HCT116 (cell line): ENCODE data around the gene MSH2. TPM values are rescaled to one million over a fixed set of nuclear protein-coding genes. Genes with fewer than 3 reads are reported as not detected.
A peak's percentile ranks its signal among the peaks of the same experiment; 100 is the strongest.

Experiments
- ATAC-seq: fragments of 200-7000 bp; cut with Tn5 transposase; 2 replicates; pipeline ENCODE4 v1.9.1; 2020; ENCODE audit warnings: mild to moderate bottlenecking, moderate library complexity
- Bru-seq: library from RNA; stranded (reverse); fragments of 400-500 nt; gene quantifications from one replicate; lab custom pipeline; 2021; lab: Mats Ljungman, UMichigan
- BruChase-seq, 2 experiments: library from RNA; stranded (reverse); fragments of 400-500 nt; gene quantifications; one replicate each; lab custom pipeline; 2021; lab: Mats Ljungman, UMichigan
- BruUV-seq: library from RNA; stranded (reverse); fragments of 400-500 nt; replicated peaks from 2 replicates; lab custom pipeline; 2021; lab: Mats Ljungman, UMichigan
- CTCF ChIA-PET: fragments of 300-600 bp; sonication (Branson Sonifier 250); formaldehyde crosslinking; loops from one replicate; lab custom pipeline; 2021; ENCODE audit warnings: antibody characterized with exemption; lab: Charles Lee
- POLR2A ChIA-PET: fragments of 300-600, 350-600 bp; sonication (Branson Sonifier 250); formaldehyde crosslinking; loops from one replicate; lab custom pipeline; 2021; ENCODE audit warnings: antibody characterized with exemption; lab: Charles Lee
- RAD21 ChIA-PET, 2 experiments: fragments of 300-600 bp; sonication (Branson Sonifier 250); formaldehyde crosslinking; loops; one replicate each; lab custom pipeline; 2023; ENCODE audit warnings: low total read pairs in 2 of 2; ENCODE audit not compliant: uncharacterized antibody in 2 of 2, unreplicated experiment in 2 of 2, low non-redundant PET in 1 of 2; lab: Charles Lee
- DNase-seq: peaks from one replicate; pipeline ENCODE4 v3.0.0-alpha.2; 2010; ENCODE audit warnings: low read depth, low spot score
- H2AFZ ChIP-seq: fragments of 200-600 bp; shearing (Covaris generic), sonication (generic); 2 replicates; pipeline ENCODE4 v1.6.1; 2017; ENCODE audit warnings: low read depth, mixed run types, mixed read lengths, antibody characterized with exemption, low read length; ENCODE audit not compliant: poor library complexity, severe bottlenecking
- H3K27ac ChIP-seq: 2 replicates; pipeline ENCODE4 v1.5.1; 2012; ENCODE audit warnings: low read depth, low read length
- H3K27me3 ChIP-seq: fragments of 200-600 bp; sonication (generic); 2 replicates; pipeline ENCODE4 v1.6.1; 2016; ENCODE audit warnings: mixed run types, low read length, mixed read lengths; ENCODE audit not compliant: insufficient read depth
- H3K36me3 ChIP-seq, 2 experiments: fragments of 200-500 bp in 1 of 2; fragments of 200-600 bp in 1 of 2; sonication (Bioruptor generic) in 1 of 2; sonication (generic) in 1 of 2; 2 replicates each; pipeline versions ENCODE4 v1.5.1 to v1.6.1; 2014 to 2016; ENCODE audit warnings: low read length in 2 of 2, inconsistent platforms in 1 of 2, mixed read lengths in 1 of 2, mixed run types in 1 of 2; ENCODE audit not compliant: insufficient read depth in 2 of 2, control insufficient read depth in 1 of 2
- H3K4me1 ChIP-seq, 2 experiments: fragments of 200-600 bp in 1 of 2; sonication (generic) in 1 of 2; 2 replicates each; pipeline versions ENCODE4 v1.5.1 to v1.6.1; 2012 to 2017; ENCODE audit warnings: low read length in 2 of 2, inconsistent platforms in 1 of 2, mild to moderate bottlenecking in 1 of 2, mixed read lengths in 1 of 2, mixed run types in 1 of 2, moderate library complexity in 1 of 2; ENCODE audit not compliant: insufficient read depth in 2 of 2, control insufficient read depth in 1 of 2
- H3K4me2 ChIP-seq: fragments of 200-600 bp; sonication (generic); 2 replicates; pipeline ENCODE4 v1.6.1; 2017; ENCODE audit warnings: mixed run types, low read length, mixed read lengths
- H3K4me3 ChIP-seq, 2 experiments: fragments of 200-600 bp in 1 of 2; sonication (generic) in 1 of 2; replicated peaks in 1 of 2; 2 replicates each; pipeline ENCODE4 v1.5.1; 2011 to 2016; ENCODE audit warnings: low read length in 2 of 2, control low read depth in 1 of 2, low read depth in 1 of 2, mild to moderate bottlenecking in 1 of 2, mixed read lengths in 1 of 2, mixed run types in 1 of 2
- H3K79me2 ChIP-seq: fragments of 200-600 bp; sonication (generic); 2 replicates; pipeline ENCODE4 v1.6.1; 2017; ENCODE audit warnings: mild to moderate bottlenecking, mixed run types, low read length, moderate library complexity, mixed read lengths; ENCODE audit not compliant: insufficient read depth
- H3K9ac ChIP-seq: fragments of 200-600 bp; sonication (generic); 2 replicates; pipeline ENCODE4 v1.6.1; 2016; ENCODE audit warnings: low read length, mixed read lengths
- H3K9me2 ChIP-seq: fragments of 200-600 bp; sonication (generic), shearing (Covaris generic); 2 replicates; pipeline ENCODE4 v1.6.1; 2017; ENCODE audit warnings: mixed run types, mild to moderate bottlenecking, moderate library complexity; ENCODE audit not compliant: insufficient read depth
- H3K9me3 ChIP-seq, 2 experiments: fragments of 200-500 bp in 1 of 2; fragments of 200-600 bp in 1 of 2; sonication (Bioruptor generic) in 1 of 2; sonication (generic) in 1 of 2; 2 replicates each; pipeline ENCODE4 v1.6.1; 2014 to 2017; ENCODE audit warnings: low read length in 2 of 2, mixed read lengths in 2 of 2, inconsistent platforms in 1 of 2, low read depth in 1 of 2, mild to moderate bottlenecking in 1 of 2, mixed run types in 1 of 2, moderate library complexity in 1 of 2; ENCODE audit not compliant: control insufficient read depth in 1 of 2, insufficient read depth in 1 of 2
- H4K20me1 ChIP-seq: fragments of 200-600 bp; sonication (generic), shearing (Covaris generic); 2 replicates; pipeline ENCODE4 v1.6.1; 2017; ENCODE audit warnings: mixed run types, mild to moderate bottlenecking, moderate library complexity; ENCODE audit not compliant: insufficient read depth
- CBX3 ChIP-seq: IDR thresholded peaks from 2 replicates; pipeline ENCODE4 v1.6.1; 2012; ENCODE audit warnings: low read depth
- EGR1 ChIP-seq: IDR thresholded peaks from 2 replicates; pipeline ENCODE4 v1.6.1; 2012; ENCODE audit warnings: low read depth
- EZH2 ChIP-seq: fragments of 200-600 bp; sonication (generic); IDR thresholded peaks from 2 replicates; pipeline ENCODE4 v1.6.1; 2017; ENCODE audit warnings: antibody characterized with exemption, mixed run types
- POLR2A ChIP-seq: IDR thresholded peaks from 2 replicates; pipeline ENCODE4 v1.7.0; 2011; ENCODE audit warnings: borderline replicate concordance; ENCODE audit not compliant: insufficient read depth, insufficient read length; ENCODE audit errors: extremely low read depth
- POLR2AphosphoS5 ChIP-seq: IDR thresholded peaks from 2 replicates; pipeline ENCODE4 v1.6.1; 2011; ENCODE audit warnings: mild to moderate bottlenecking, low read depth, low read length, moderate library complexity
- SIN3A ChIP-seq: IDR thresholded peaks from 2 replicates; pipeline ENCODE4 v1.6.1; 2012; ENCODE audit warnings: low read depth
- SP1 ChIP-seq: IDR thresholded peaks from 2 replicates; pipeline ENCODE4 v1.6.1; 2012; ENCODE audit warnings: low read depth
- YY1 ChIP-seq: IDR thresholded peaks from 2 replicates; pipeline ENCODE4 v1.6.1; 2011; ENCODE audit warnings: low read length, low read depth, moderate library complexity, mild to moderate bottlenecking; ENCODE audit not compliant: insufficient replicate concordance; ENCODE audit errors: extremely low read depth
- ZFX ChIP-seq: fragments of 450-650 bp; IDR thresholded peaks from 2 replicates; pipeline ENCODE4 v1.6.1; 2017
- intact Hi-C: fragments of 100-400 bp; cut with micrococcal nuclease; formaldehyde crosslinking; loops from 2 replicates; pipeline ENCODE4 v1.10.0; 2022
- long read RNA-seq: library from polyadenylated mRNA; unstranded; transcript quantifications from one replicate; pipeline ENCODE4 v2.0.0, GENCODE V29; 2021; ENCODE audit not compliant: unreplicated experiment
- polyA plus RNA-seq: library from polyadenylated mRNA; unstranded; fragments of >200 nt; gene quantifications from 2 replicates; pipeline ENCODE4 v1.2.1, GENCODE V29; 2012; ENCODE audit warnings: missing spikeins
- total RNA-seq: library from RNA; stranded (reverse); gene quantifications from one replicate; pipeline ENCODE4 v1.2.1, GENCODE V29; 2021; ENCODE audit not compliant: unreplicated experiment
- TF ChIP-seq, protein P1 (sequence below): IDR thresholded peaks from 2 replicates; pipeline ENCODE4 v1.6.1; 2012

The MSH2 gene
- total RNA-seq (54.9 TPM), Bru-seq, nascent RNA (percentile 58 among the genes with signal in this experiment), BruChase-seq, experiment 1, labeled RNA remaining after a 6-hour chase (percentile 65 among the genes with signal in this experiment), BruChase-seq, experiment 2, labeled RNA remaining after a 2-hour chase (percentile 56 among the genes with signal in this experiment)
- polyA plus RNA-seq: 11.9 and 17.4 TPM in 2 replicates
- long read RNA-seq, transcript MSH2-201 (16 exons, 3,307 nt): major isoform, 134 of 161 reads
- long read RNA-seq, partial matches to known transcripts: 15 of 161 reads
- long read RNA-seq, other reads (novel, unspliced or antisense): 12 of 161 reads

GRCh38 chr2:47402805-47403608 is at the start of gene MSH2:
MSH2 (plus strand) TSS chr2:47403156; CDS start chr2:47403192, 36 bp downstream.
- Histone ChIP-seq H3K36me3 (0 out of 4 replicates have a peak, but pooled peaks cover 0 to 4% of the 10 kb centered on the region in 2 experiments), H3K9me2 (no peaks in the 10 kb centered on the region), H3K4me2 (peak within 1 kb of the TSS; percentile 84), H3K9me3 (no peaks in the 10 kb centered on the region), H3K27me3 (no peaks in the 10 kb centered on the region), H2AFZ (peak within 1 kb of the TSS; percentile 9), H3K4me3 (peak within 1 kb of the TSS; percentile 80 to 86), H3K9ac (peak within 1 kb of the TSS; percentile 89), H3K4me1 (peaks cover 13 to 25% of the 10 kb centered on the region in 2 experiments; a peak in 3 of 4 replicates), H4K20me1 (no peaks in the 10 kb centered on the region), H3K27ac (peak within 1 kb of the TSS; percentile 76), H3K79me2 (peaks cover 50% of the 10 kb centered on the region)
- TF ChIP-seq POLR2A: peak; percentile 59
- peak; percentile 86 for TF ChIP-seq POLR2AphosphoS5
- no peak for TF ChIP-seq EZH2
- TF ChIP-seq CBX3: no peak
- 0 out of 2 replicates have a peak, but pooled peaks have one; percentile 16 for TF ChIP-seq SIN3A
- peak; percentile 36; the same call in 1 of the 2 replicates for TF ChIP-seq ZFX
- peak; percentile 92 for TF ChIP-seq SP1
- TF ChIP-seq, protein P1, sequence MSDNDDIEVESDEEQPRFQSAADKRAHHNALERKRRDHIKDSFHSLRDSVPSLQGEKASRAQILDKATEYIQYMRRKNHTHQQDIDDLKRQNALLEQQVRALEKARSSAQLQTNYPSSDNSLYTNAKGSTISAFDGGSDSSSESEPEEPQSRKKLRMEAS: peak; percentile 87
- TF ChIP-seq EGR1: peak; percentile 77
- TF ChIP-seq YY1: peak; percentile 11
- POLR2A ChIA-PET: no interaction called here
- intact Hi-C loops: loop anchor here (5.0 kb wide), 1 partner anchor 66 kb away; no protein-coding TSS in a partner anchor
- BruUV-seq: TSS peak; percentile 52
- CTCF ChIA-PET: interaction anchor here (0.8 to 3.3 kb wide), 3 partner anchors 12 to 68 kb away, joined by 3 to 16 read pairs (median 11); no protein-coding TSS in a partner anchor
- RAD21 ChIA-PET: no interaction called here
- ATAC-seq: peak; percentile 92
- peak; percentile 80 for DNase-seq
